Fibroblast of pulmonary artery (primary cell): ENCODE data around the gene MAST4.

Experiments
- DNase-seq: peaks from one replicate; pipeline ENCODE4 v3.0.0-alpha.2; 2010; ENCODE audit warnings: low read depth
- H3K4me3 ChIP-seq: replicated peaks from 2 replicates; pipeline ENCODE4 v1.5.1; 2011; ENCODE audit warnings: low read depth, mild to moderate bottlenecking, control low read depth, low read length, moderate library complexity
- TF ChIP-seq, protein P1 (sequence below): IDR thresholded peaks from 2 replicates; pipeline ENCODE4 v1.5.1; 2011; ENCODE audit warnings: mild to moderate bottlenecking, control low read depth, low read length, inconsistent platforms; ENCODE audit errors: missing control alignments

Gene MAST4

DNA sequence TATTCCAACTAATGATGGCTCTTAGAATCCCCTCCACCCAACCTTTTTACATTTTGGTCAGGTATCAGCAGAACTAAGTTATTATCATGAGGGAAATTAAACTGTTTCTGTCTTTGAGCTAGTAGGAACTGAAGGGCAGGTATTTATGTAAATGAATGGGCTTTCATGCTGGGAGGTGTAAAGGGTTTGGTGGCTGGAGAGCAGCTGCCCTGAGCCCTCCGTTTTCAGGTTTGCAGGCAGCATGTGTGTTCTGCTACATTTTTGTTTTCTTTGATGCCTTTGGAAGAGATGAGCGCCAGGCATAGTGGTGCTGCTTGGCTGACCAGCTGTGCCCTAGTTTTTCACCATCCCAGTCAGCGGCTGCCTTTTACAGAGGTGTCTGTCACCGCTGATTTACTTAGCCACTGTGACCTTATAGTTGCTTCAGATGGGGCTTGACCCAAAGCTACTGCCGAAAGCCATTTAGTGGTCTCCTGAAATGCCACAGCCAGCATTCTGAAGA, 231.9 kb downstream of the MAST4 start:
- TF ChIP-seq, protein P1, sequence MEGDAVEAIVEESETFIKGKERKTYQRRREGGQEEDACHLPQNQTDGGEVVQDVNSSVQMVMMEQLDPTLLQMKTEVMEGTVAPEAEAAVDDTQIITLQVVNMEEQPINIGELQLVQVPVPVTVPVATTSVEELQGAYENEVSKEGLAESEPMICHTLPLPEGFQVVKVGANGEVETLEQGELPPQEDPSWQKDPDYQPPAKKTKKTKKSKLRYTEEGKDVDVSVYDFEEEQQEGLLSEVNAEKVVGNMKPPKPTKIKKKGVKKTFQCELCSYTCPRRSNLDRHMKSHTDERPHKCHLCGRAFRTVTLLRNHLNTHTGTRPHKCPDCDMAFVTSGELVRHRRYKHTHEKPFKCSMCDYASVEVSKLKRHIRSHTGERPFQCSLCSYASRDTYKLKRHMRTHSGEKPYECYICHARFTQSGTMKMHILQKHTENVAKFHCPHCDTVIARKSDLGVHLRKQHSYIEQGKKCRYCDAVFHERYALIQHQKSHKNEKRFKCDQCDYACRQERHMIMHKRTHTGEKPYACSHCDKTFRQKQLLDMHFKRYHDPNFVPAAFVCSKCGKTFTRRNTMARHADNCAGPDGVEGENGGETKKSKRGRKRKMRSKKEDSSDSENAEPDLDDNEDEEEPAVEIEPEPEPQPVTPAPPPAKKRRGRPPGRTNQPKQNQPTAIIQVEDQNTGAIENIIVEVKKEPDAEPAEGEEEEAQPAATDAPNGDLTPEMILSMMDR, result no peak
- H3K4me3 ChIP-seq, result peak overlapping the region; percentile 62
- DNase-seq, result no peak

DNA sequence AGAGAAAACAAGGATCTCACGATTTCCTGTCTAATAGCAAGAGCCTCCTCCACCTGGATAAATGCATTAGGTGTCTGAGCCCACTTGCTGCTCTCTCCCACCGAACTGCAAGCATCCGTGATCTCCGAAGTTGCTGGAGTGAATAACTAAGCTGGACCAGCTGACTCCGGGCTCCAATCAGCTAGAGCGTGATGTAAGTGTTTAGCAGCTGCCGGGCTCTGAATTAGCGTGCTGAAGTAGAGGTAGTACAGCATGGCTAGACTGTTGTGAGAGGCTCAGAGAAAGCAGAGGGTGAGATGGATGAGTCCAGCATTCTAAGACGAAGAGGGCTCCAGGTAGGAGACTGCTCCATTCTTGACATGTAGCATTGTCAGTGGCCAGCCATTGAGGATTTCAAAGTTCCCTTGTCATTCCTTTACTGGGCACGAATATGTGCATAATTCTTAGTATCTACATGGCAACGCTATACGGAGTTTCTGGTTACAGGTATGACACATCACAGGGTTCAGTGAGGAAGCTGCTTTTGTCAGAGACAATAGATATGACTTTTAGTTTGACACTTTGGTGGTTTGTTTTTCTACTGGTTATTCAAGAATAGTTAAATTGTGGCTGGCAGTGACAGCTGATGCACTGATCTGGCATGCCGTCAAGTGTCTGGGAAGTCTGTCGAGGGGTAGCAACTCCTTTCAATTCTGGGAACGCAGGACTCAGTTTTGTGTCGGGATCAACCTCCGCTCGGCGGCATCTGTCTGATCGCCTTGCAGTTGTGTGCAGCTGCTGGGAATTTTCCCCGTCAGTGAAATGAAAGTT, 232.6 kb downstream of the MAST4 start:
- peak overlapping the region; percentile 62 for H3K4me3 ChIP-seq
- TF ChIP-seq, protein P1, result no peak
- DNase-seq, result peak; percentile 90

DNA sequence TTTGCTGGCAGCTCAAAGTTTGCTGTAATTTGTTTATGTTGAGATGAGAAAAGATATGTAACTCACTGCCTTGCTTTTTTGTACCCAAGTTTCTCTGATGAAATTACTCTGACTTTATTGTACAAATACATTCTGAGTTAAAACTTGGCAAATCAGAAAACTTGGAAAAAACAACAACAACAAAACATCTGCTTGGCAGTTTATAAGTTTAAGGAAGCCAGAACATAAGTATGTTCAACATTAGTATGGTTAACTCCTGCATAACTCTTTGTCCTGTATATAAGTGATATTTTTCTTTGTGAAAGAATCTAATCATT, 233.1 kb downstream of the MAST4 start:
- TF ChIP-seq, protein P1, result no peak
- H3K4me3 ChIP-seq, result peak overlapping the region; percentile 62
- DNase-seq, result no peak

DNA sequence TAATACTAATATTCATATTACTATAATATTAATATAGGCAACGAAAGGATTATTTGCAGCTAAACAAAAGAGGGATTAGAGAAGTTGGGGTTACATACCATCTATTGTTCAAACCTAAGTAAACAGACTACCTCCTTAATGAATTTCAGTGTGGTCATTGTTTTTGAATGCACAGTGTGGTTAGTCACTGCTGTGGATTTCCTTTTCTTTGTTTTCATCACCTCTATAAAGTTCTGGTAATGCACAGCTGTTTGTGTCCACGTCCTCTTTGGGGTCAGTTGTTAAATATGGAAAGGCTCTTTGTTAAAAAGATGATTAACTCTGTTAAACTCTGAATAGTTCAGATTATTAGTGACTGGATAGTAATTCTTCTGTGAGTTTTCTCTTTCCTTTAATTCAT, 233.6 kb downstream of the MAST4 start:
- DNase-seq, result peak; percentile 92
- TF ChIP-seq, protein P1, result no peak
- peak overlapping the region; percentile 62 for H3K4me3 ChIP-seq

DNA sequence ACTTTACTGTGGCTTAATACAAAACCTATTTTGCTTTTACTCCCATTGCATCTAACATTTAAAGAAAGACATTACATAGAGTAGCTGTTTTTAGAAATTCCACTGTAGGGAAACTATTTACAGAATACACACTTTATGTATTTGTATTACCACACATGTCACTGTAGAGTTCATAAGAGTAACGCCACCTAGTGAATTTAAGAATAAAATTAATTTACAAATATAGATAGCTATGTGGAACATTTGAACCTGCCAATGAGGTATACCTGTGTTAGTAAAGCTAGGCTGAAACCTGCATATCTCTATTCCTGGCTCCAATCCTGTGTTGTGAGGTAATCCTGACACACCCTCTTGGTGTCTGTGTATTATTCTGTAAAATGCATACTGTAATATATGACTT, 234.4 kb downstream of the MAST4 start:
- TF ChIP-seq, protein P1, result peak; percentile 26
- peak overlapping the region; percentile 62 for H3K4me3 ChIP-seq
- peak; percentile 30 for DNase-seq

DNA sequence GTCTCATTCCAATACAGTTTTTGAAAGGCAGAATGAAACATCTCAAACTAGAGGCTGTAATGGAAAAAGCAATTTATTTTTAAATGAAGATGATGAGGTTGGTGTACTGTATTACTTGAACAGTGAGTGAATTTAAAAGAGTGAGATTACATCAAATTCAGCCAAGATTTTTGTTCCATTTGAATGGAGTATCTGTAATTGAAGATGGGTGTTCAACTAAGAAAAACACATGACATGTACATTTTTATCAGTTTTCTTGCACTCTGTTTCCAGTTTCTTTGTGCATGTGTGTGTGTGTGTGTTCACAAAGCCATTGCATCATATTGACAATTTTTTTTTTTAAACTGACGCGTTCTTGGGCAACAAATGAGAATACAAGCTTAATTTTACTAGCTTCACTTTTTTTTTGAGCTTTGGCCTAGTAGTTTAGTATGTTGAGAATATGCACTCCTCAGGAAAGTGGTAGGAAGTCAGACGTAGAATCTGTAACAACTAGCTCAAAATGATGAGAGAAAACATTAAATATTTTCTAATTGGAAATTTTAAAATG, 243.5 kb downstream of the MAST4 start:
- TF ChIP-seq, protein P1, result no peak
- no peak overlapping the region for H3K4me3 ChIP-seq
- DNase-seq, result peak; percentile 26
